Measurements from ENCODE around the gene CACUL1. TPM values are rescaled to one million over a fixed set of nuclear protein-coding genes. Genes with fewer than 3 reads are reported as not detected.
A peak's percentile ranks its signal among the peaks of the same experiment; 100 is the strongest.

Gene CACUL1
- total and polyA plus RNA-seq, 9 of the 15 experiments (the other 6 are each of a cell fraction or from before 2014, with no cell fraction given) = 4.5 to 17.1 (median 13.5) TPM

DNA sequence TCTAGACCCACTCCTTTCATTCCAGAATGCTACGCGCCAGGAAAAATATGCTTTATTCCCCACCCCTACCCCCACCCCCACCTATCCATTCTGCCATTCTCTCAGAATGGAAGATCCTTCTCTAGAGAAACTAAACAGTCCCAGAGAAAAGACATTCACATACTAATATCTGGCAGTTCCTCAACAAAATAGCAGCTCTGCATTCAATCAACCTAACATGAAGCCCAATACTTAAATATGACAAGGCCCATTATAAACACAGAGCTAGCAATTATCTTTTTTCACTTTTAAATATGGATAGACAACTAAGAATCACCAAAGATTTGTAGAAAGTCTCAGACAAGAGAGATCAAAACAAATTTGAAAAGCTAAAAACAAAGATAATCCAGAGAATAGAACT lies 16.4 kb downstream of the CACUL1 start:
- no peak for FAIRE-seq

More for the DNA sequence above, 16.4 kb downstream of the CACUL1 start:
- no peaks in the 10 kb centered on the region for H3K27me3 ChIP-seq (ENCODE audit: control insufficient read depth in 2 of 2, insufficient read depth in 2 of 2, low read length in 2 of 2)
- no peak overlapping the region for H2AFZ ChIP-seq (ENCODE audit: low read depth, low read length)
- WGBS (ENCODE audit: insufficient coverage, low coverage, missing lambda C conversion rate) = 100% methylated on average over 2 of the region's 2 CpGs
- H3K9me1 ChIP-seq (ENCODE audit: control insufficient read depth, insufficient read depth, low read length) = peaks cover 3% of the 10 kb centered on the region
- intact Hi-C loops (cut with micrococcal nuclease) = no loop called here
- DNase-seq (ENCODE audit: extremely low read depth in 1 of 4, low spot score in 3 of 4) = no peak
- CTCF ChIA-PET (ENCODE audit: low intra/inter-chr PET ratio) = no interaction called here
- H3K9me3 ChIP-seq (replicated peaks; ENCODE audit: control insufficient read depth, insufficient read depth, low read depth, low read length) = no peaks in the 10 kb centered on the region
- peaks cover 9% of the 10 kb centered on the region; the same call in 1 of the 2 replicates for H4K20me1 ChIP-seq (replicated peaks; ENCODE audit: control insufficient read depth, insufficient read depth, low read length)
- no peak overlapping the region for H3K4me2 ChIP-seq (ENCODE audit: insufficient read depth, low read length)
- H3K9ac ChIP-seq (ENCODE audit: insufficient read depth in 1 of 2, low read depth in 2 of 2, low read length in 2 of 2) = no peak overlapping the region
- peak overlapping the region; percentile 21; the same call in 1 of the 3 replicates for H3K27ac ChIP-seq (ENCODE audit: extremely low read depth, low read depth, low read length)
- H3K36me3 ChIP-seq (ENCODE audit: control insufficient read depth, insufficient read depth, low read length) = no peaks in the 10 kb centered on the region
- H3K79me2 ChIP-seq (ENCODE audit: control insufficient read depth, insufficient read depth, low read length) = peaks cover 93% of the 10 kb centered on the region
- no peak for ATAC-seq
- POLR2A ChIA-PET = no interaction called here
- TF ChIP-seq ZNF511 (CRISPR knock-in tag; IDR thresholded peaks at IDR 0.05) (no peak), DLX4 (CRISPR knock-in tag; IDR thresholded peaks at IDR 0.05) (no peak), TCF7 (IDR thresholded peaks at IDR 0.05; ENCODE audit: borderline replicate concordance) (no peak), PHB2 (IDR thresholded peaks at IDR 0.05; ENCODE audit: low read depth) (no peak), SREBF1 (IDR thresholded peaks at IDR 0.05; ENCODE audit: borderline replicate concordance, low read depth, low read length) (no peak)
- no peak overlapping the region for H3K4me3 ChIP-seq
- no TSS peak for BruUV-seq (replicated peaks)
- H3K4me1 ChIP-seq (replicated peaks in 1 of 2; ENCODE audit: control insufficient read depth in 2 of 2, insufficient read depth in 2 of 2, low read length in 2 of 2) = peaks cover 4 to 24% of the 10 kb centered on the region in 2 experiments; a peak in 3 of 5 replicates
- in situ Hi-C loops (cut with MboI) = no loop called here

Data from K562 (cell line).